Amniotic epithelial cell (primary cell): Measurements from ENCODE around the gene SCCPDH.

Experiments used
- DNase-seq: peaks from one replicate; pipeline ENCODE4 v3.0.0-alpha.2; 2010; ENCODE audit warnings: low read depth

Gene SCCPDH

DNA sequence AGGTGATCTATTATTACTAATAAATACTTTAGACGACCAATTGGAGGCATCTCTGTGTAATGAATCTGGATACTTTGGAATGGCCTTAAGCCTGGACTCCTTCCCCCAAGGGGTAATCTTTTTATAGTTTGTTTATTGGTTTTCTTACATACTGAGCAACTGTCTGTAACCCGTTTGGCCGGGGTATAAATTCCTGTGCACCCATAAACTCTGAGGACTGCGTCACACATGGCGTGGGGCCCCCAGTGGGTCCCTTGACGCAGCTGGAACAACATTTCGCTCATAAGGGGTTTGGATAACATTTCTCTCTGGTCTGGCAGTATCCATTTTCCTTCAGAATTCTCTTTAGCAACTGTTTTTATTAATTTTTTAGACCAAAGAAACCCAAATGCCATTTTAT, 26.5 kb downstream of the SCCPDH start:
- DNase-seq = no peak

DNA sequence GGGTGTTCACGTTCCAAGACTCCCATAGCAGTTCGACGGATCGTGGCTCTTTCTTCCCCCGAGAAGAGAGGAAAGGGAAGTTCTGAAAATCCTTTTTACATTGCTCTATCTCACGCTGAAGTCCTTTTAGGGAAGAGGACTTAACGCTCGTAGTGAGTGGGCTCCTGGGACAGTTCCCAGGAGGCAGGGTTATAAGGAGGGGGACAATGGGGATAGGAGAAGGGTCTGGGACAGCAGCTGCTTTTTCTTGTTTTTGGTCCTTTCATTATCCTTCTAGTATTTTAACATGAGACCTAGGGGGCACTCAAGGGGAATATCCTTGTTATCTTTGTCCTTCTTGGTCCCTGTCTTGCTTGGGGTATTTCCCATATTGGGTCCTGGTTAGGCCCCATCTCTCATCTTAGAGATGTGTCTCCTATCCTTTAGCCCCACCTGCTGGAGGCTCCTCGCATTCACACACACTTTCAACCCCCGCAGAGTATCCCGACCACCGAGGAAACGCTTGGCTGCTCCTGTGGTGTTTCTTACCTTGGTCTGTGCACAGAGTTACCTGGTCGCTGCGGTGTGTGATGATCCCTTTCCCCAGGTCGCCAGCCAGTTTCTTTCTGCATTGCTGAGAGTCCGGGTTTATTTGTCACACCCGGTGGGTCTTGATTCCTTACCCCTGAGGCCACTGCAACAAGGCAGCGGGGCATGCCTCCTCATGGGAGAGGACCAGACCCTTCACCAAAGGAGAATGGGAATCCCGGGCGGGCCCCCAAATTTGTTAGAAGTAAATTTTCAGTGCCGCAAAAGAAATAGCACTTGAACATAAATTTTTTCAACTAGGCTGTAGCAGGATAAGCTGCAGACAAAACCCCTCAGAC, 29.7 kb downstream of the SCCPDH start:
- DNase-seq = peak; percentile 54

DNA sequence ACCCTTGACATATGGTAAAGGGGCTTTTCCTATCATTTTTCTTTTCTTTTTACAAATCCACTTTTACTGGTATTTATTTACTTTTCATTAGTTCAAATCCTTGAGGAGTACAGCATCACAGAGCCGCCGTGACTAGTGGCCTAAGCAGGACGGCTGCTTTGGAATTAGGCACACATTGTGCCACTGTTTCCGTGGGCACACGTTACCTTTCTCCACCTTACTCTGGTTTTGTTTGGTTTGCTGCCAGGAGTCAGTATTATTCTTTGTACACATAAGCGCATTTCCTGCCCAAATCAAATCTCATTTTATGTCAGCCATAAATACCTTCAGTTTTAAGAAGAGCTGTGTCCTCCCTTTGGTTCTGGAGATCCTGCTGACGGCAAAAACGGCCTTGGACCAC, 31.2 kb downstream of the SCCPDH start:
- DNase-seq = no peak

DNA sequence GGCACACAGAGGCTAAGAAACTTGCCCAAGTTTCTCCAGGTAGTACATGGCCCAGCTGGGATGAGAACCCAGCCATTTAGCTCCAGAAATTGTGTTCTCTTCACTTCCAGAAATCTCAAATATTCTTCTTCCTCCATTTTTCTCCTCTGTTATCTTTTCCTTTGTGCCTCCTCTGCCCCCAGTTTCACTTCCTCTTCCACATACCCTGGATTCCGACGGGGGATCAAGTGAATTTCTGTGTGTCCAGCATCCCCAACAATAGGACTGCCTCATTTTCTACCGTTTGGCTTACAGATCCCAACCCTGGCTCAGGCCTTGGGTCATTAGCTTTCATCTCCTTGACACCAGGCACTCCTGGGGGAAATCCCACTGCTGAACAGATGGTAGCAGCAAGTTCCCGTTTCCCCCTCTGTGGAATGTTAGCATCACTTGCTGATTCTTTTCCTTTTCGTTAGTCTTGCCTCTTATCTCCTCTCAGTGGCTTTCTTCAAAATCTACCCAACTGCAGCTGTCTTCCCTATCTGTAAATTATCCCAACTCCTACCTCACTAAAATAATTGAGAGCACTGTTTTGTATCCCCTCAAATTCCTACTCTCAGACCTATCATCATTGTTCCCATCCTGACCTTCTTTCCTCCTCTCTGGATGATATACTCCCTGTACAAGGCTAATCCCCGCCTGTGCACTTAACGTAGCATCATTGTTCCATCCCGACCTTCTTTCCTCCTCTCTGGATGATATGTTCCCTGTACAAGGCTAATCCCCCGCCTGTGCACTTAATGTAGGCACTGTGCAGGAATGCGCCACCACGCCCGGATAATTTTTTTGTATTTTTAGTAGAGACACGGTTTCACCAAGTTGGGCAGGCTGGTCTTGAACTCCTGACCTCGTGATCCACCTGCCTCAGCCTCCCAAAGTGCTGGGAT, 36.5 kb downstream of the SCCPDH start:
- DNase-seq = no peak

DNA sequence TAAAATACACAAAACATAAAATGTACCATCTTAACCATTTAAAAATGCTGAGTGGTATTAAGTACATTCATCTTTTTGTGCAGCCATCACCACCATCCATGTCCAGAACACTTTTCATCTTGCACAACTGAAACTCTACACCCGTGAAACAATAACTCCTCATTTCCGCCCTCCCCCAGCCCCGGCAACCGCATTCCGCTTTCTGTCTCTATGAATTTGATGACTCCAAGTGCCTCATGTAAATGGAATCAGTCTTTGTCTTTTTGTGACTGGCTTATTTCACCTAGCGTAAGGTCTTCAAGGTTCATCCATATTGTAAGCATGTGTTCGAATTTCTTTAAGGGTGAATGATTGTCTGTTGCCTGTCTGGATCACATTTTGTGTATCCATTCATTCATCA, 37.2 kb downstream of the SCCPDH start:
- no peak for DNase-seq

DNA sequence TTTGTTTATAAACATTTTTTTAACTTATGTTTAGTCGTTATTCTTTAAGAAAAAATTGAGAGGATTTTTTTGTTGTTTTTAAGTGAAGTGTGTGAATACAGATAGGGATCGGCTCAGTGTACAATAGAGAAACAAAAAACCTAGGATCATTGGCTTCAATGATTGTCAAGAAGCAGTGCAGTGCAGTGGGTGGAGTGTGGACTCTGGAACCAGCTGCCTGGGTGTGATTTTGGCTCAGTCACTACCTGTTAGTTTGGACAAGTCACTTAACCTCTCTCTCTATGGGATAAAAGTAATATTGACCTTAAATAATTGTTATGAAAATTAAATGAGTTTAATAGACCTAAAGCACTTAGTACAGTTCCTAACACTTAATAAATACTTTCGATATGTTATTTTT, 41.3 kb downstream of the SCCPDH start:
- DNase-seq = no peak

DNA sequence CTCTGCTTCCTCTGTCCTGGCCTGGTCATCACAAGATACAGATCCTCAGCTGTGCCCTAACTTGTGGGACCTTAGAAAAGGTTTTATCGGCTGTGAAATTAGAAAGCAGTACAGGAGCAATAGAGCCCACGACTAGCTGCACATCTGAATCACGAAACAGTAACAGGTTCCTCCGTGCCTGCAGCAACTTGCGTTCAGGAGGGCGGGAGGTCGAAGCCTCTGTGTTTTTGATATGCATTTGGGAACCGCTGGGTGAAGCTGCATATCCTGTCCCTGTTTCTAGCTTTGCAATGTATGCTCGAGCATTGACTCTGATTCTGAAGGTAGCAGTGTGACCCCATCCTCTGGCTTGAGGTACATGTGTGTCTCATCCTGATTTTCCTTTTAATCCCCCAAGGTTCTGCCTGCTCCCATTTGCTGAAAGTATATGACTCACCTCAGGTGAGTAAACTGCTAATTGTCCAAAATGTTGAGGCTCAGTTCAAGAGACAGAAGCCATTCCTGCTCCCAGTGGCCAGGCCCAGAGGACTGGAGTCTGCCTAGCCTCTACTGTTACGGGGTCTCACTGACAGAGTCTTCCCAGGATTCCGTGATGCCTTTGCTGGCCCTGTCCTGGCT, 44.3 kb downstream of the SCCPDH start:
- DNase-seq = no peak

DNA sequence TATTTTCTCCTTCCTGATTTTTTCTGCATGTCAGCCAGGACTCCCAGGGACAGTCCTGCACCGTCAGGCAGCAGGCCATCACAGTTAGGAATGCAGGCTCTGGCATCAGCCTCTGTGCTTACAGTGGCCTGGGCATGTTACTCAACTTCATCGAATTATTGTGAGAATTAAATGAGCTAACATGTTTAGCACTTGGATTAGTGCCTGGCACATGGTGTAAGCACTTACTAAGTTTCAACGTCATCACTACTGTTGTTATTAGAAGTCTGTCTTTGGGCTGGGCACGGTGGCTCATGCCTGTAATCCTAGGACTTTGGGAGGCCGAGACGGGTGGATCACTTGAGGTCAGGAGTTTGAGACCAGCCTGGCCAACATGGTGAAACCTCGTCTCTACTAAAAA, 45.1 kb downstream of the SCCPDH start:
- DNase-seq = peak; percentile 78

DNA sequence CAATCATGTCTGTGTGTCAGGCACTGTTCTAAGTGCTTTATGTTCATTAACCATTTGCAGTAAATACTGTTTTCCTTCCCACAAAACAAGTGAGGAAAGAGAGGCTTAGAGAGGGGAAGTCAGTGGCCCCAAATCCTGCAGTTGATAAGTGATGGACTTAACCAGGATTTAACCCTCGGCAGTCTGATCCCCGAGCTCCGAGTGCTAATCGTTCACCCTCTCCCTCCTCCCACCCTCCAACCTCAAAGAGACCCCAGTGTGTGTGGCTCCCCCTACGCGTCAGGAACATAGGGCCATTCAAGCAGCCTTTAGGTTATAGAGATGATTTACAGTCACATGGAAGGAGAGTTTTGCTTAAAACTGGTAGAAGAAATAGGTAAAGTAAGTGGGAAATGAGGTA, 47.2 kb downstream of the SCCPDH start:
- no peak for DNase-seq

DNA sequence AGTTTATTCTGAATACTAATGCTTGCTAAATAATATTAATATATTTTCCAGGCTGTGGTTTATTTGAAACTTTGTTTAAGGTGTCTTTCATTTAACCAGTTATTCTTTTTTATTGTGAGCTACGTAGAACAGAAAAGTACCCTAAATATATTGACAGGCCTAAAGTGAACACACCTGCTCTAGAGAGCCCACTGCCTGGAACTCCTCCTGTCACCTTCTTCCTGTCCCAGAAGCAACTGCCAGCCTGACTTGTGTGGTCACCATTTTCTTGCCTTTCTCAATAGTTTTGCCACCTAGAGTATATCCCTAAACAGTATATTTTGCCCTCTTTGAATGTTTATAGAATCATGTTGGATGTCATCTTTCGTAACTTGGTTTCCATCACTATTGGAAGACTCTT, 48.5 kb downstream of the SCCPDH start:
- DNase-seq = no peak

DNA sequence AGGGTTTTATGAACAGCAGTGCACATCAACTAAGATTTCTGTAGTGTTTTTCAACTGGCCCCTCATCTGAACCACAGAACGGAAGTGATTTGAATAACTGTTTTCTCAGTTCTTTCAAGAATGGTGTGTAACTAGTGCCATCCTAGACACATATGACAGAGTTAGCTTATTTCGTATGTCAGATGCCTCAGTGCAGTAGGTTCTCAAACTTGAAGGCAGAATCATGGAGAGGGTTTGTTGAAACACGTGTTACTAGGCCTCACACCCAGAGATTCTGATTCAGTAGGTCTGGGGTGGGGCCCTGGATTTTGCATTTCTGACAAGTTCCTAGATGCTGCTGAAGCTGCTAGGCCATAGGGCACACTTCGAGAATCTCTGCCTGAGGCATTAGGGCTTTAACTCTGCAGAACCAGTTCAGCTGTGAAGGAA, 49.0 kb downstream of the SCCPDH start:
- no peak for DNase-seq

DNA sequence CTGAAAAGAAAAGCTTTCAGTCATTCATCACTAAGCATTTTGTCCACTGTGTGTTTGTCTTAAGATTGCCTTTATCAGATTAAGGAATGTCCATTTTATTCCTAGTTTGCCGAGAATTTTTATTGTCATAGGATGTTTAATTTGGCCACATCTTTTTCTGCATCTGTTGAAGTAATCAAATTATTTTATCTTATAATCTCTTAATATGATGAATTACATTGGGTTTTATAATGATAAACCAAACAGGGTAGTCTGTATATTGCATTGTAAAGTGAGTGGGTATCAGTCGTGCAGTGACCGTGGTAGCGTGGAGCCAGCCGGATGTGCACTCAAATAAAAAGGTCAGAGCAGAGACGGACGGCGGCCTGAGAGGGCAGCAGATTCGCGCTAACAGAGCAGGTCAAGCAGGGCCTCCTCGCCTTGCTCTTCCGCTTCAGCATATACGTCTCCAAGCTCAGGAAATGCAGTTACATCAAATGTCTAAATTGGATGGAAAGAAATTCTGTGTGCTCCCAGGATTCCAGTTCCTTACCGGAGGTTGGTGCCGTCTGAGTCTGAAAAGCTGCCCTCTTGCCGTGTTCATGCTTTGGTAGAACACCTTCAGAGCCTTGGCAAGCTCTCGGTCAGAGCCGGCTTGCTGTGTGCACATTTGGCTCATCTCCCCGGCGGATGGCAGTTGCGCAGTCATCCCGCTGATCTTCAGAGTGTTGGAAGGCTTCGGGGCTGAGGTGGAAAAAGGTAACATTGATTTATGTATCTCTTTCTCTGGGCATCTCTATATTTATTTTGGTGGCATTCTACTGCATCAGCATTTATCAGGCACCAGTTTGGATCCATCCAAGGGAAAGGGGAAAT, 51.5 kb downstream of the SCCPDH start:
- no peak for DNase-seq

DNA sequence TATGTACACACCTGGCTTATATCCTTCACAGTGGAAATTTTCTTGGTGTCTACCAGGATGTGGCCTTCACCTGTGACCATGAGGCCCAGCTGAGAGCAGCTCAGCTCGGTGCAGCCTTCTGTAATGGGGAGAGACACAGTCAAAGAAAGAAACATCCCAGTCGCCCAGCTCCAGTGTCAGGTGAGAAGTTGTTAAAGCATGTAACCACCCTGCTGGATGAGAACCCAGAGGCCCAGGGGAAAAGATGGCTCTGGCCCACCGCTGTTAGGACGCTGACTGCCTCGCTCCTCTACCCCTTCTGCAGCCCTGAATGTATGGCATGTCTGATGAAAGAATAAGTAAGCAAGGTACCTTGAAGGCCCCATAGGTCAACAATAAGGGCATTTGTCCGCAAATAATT, 52.7 kb downstream of the SCCPDH start:
- DNase-seq = no peak

DNA sequence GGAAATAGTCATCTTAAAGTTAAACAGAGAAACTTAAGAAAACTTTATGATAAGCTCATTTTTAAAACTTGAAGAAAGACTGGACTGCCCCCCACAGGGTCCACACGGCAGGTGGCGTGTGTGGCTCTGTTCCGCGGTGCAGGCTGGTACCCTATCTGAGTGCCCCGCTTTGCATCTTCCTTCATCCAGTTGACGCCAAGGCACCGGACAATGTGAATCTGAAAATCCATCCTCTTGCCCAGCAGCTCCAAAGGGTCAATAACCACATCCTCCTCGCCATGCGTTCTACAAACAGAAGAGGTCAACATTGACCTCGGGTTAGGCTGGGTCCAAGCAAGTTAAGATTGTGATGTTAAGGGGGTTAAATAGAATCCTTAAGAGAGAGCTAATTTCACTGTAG, 54.5 kb downstream of the SCCPDH start:
- DNase-seq = no peak

DNA sequence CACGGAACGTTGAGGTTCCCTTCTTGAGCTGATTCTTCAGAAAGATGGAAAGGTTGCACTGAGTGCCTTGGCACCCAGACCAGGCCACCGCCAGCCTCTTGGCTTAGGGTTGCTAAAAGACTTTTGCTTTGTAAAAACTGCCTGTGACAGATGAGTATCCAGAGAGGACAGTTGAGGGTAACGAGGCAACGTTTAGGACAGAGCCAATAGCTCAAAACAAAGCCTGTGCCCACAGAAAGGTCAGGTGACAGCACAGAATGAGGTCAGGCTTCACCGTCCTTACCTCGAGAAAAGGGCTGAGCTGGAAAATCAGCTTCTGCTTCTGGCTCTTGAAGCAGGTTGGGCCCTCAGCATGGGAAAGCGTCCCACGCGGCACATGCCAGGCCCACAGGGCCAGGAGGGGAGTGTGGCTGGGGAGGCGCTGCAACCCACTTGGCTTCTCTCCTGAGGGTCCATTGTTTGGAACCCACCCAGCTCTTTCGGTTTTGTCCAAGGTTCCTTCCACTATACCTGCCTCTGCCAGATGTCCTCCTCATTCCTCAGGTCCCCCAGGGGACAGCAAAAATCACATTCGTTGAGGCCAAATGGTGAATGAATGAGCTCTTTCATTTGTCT, 55.5 kb downstream of the SCCPDH start:
- DNase-seq = no peak

DNA sequence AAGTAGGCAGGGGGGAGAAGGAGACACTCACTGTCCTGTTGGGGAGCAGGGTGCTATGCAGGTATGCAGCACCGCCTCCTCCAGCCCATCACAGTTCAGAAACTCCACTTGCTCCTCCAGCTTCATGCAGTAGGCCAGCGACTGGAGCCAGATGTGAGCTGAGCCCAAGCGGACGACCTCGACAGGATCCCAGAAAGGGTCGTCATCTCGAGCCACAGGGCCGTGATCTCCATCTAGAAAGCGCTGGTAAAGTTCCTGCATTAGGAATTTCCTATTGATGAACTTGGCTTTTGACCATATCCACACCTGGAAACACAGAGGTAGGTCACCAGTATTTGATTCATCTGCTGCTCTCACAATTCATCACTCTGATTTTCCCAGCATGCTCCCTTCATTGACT, 56.1 kb downstream of the SCCPDH start:
- DNase-seq = no peak

DNA sequence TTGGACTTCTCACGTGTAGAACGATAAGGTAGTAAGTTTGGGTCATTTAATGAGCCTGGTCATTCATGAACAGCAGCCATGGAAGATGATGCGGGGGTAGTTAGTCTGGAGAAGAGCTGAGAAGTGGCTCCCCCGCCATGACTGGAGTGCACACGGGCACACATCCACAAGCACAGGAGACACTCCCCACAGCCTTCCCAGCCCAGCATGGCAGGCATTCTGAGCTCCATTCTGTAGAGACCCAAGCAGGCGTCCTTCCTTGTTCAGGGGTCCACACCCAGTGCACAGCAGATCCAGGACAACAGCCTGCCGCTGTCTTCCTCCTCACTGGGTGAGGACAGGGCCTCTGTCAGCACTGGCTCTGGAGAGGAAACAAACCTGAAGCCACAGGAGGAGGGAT, 57.0 kb downstream of the SCCPDH start:
- DNase-seq = no peak

DNA sequence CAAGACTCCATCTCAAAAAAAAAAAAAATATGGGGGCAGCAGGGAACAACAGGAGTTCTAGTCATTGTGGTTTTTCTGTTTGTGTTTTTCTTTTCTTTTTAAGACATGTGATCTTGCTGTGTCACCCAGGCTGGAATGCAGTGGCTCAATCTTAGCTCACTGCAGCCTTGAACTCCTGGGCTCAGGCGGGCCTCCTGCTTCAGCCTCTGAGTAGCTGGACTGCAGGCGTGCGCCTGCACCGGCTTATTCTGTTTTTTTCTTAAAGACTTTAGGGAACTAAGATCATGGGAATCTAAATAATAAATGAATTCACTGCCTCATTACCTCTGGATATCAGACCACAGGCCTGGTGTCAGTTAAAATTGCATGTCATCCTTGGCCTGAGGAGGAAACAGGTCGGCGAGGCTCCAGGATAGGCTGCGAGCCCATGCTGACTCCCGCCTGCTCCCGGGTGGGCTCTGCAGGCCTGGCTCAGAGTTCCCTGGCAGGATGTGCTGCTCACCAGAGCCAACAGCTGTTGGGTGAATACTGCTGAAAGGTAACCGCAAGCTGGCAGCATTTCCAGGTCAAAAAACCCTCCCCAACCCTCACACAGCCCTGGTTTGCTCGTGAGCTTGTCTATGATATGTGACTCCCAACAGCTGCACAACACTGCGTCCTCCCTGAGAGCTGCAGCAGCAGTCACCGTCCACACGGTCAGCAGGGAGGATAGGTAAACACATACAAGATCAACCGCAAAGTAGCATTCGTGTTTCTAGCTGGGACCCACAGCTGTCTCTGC, 58.1 kb downstream of the SCCPDH start:
- DNase-seq = peak; percentile 73

DNA sequence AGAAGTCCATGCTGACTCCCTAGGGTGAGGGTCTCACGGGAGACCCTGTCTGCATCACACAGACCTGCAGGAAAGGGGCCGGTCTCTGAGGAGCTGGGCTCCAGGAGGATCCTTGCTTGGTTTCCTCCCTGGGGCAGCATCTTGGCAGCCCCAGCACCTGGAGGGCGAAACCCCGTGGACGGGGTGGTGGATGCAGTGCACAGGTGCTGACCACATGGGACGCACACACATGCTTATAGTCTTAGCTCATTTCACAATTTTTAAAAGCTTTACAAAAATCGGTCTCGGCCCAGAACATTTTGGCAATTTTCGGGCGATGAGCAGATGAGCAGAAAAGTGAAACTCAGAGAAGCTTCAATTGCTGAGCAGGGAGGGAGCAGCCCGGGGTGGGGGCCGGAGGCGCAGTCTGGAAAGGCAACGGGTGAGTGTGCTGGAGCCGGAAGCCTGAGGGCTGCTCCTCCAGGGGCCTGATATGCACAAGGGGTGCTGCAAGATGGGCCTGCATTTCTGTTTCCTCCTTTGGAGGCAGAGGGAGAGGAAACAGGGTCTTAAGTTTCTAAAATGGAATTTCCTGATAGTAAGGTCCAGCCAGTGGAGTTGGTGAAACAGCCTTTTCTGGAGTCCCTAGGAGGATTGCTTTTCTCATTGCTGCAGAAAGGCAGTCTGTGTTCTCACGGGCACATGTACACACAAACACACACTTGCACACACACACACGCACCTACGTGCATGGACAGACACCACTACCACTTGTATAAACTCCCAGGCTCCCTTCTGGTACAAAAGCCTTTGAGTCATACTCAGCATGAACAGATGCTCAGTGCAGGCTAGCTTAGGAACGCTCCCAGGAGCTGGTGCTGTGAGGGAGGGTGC, 60.6 kb downstream of the SCCPDH start:
- DNase-seq = peak; percentile 16
